HG02571 (cell line): ENCODE measurements around the gene DBH.

Experiments
- ATAC-seq: cut with Tn5 transposase; IDR thresholded peaks from one replicate; pipeline ENCODE4 v1.9.1; 2021; ENCODE audit warnings: mild to moderate bottlenecking, moderate library complexity; ENCODE audit not compliant: unreplicated experiment

DBH gene

GRCh38 chr9:133681658-133682306 lies 45.6 kb downstream of the DBH start:
- ATAC-seq: no peak

GRCh38 chr9:133682818-133683585 lies 46.8 kb downstream of the DBH start:
- no peak for ATAC-seq

- no peak for ATAC-seq
These were observed 47.5 kb downstream of the DBH start for GRCh38 chr9:133683586-133684120.

GRCh38 chr9:133684121-133684935 lies 48.2 kb downstream of the DBH start:
- no peak for ATAC-seq

- ATAC-seq: no peak
These were observed 48.8 kb downstream of the DBH start for GRCh38 chr9:133684936-133685361.

- no peak for ATAC-seq
These were observed 49.8 kb downstream of the DBH start for GRCh38 chr9:133685653-133686609.

GRCh38 chr9:133686642-133687575 lies 50.7 kb downstream of the DBH start:
- no peak for ATAC-seq

- no peak for ATAC-seq
These were observed 51.9 kb downstream of the DBH start for GRCh38 chr9:133687856-133688761.

GRCh38 chr9:133689151-133689763 lies 53.1 kb downstream of the DBH start:
- no peak for ATAC-seq

- no peak for ATAC-seq
These were observed 54.0 kb downstream of the DBH start for GRCh38 chr9:133690081-133690561.

- no peak for ATAC-seq
These were observed 55.0 kb downstream of the DBH start for GRCh38 chr9:133691191-133691590.

GRCh38 chr9:133691626-133692363 lies 55.6 kb downstream of the DBH start:
- ATAC-seq: no peak

GRCh38 chr9:133692364-133692985 lies 56.3 kb downstream of the DBH start:
- no peak for ATAC-seq

- ATAC-seq: no peak
These were observed 57.0 kb downstream of the DBH start for GRCh38 chr9:133693116-133693515.

GRCh38 chr9:133693703-133694529 lies 57.8 kb downstream of the DBH start:
- ATAC-seq: no peak
